ENCODE measurements around the gene MAD1L1.
A peak's percentile ranks its signal among the peaks of the same experiment; 100 is the strongest.

The MAD1L1 gene

DNA sequence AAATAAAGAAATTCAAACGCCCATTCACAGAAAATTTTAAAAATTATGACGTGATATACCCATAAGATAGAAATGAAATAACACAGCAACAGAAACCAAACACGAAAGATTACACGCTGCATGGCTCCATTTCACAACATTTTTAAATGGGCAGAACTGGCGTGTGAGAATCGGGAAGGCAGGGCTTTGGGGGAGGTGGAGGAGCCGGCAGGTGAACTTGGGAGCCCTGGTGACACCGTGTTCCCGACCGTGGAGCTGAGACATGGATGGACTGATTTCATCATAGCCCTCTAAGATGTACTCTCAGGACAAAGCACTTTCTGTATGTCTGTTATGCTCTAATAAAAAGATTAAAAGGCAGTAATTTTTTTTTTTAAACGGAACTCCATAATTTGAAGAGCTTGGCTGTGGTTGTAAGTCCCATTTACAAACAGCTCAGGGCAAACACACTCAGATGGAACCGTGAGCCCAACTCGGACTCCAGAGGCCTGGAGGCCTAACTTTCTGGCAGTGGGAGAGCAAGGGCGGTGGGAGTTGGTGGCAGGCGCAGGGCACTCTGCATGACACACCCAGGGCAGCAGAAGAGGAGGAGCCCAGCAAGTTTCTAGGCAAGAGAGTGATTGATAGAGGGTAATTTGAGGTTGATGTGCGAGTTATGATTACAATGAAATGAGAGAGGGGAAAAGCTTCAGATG is 203.4 kb downstream of the MAD1L1 start:
- no peak for DNase-seq (ENCODE audit: low read depth)

DNA sequence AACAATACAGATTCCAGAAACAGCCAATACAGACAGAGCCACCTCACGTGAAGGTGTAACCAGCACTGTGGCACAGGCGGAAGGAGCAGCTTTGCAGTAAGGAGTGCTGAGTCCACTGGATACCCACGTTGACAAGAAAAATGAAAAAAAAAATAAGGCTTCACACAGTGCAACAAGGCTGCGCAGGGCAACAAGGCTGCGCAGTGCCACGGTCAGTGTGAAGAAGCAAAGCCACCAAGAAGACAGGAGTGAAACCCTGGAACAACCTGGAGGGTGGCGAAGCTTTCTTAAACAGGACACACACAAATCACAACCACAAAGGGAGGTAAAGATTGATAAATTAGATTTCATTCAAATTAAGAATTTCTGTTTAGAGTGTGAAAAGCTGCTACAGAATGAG is 204.0 kb downstream of the MAD1L1 start:
- no peak for DNase-seq (ENCODE audit: low read depth)

DNA sequence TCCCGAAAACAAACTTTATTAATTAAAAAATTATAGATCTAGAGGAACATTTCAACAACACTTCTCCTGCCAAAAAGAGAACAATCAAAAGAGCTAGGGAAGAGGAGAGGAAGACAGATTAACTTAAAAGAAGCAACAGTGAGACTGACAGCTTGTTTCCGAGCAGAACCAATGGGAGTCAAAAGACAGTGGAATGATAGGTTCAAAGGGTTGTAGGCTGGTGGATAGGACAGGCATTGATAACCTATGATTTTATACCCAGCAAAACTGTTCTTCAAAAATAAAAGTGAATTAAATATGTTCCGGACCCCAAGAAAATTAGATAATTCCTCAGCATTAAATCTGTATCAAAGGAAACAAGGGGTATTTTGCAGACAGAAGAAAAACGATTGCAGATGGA is 207.6 kb downstream of the MAD1L1 start:
- DNase-seq (ENCODE audit: low read depth) = no peak

DNA sequence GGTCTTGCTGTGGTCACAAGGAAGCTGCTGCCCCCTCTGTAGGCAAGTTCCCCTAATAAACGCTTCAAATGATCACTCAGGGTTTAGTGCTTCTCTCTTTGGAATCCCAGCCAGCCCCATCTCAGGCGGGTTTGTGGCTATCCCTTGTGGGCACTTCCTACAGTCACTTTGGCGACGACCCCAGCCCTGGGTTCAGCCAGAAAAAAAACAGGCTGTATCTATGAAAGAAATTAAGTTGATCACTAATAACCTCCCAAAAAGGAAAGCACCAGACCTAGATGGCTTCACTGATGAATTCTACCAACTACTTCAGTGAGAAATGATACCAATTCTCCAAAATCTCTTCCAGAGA is 208.2 kb downstream of the MAD1L1 start:
- no peak for DNase-seq (ENCODE audit: low read depth)

DNA sequence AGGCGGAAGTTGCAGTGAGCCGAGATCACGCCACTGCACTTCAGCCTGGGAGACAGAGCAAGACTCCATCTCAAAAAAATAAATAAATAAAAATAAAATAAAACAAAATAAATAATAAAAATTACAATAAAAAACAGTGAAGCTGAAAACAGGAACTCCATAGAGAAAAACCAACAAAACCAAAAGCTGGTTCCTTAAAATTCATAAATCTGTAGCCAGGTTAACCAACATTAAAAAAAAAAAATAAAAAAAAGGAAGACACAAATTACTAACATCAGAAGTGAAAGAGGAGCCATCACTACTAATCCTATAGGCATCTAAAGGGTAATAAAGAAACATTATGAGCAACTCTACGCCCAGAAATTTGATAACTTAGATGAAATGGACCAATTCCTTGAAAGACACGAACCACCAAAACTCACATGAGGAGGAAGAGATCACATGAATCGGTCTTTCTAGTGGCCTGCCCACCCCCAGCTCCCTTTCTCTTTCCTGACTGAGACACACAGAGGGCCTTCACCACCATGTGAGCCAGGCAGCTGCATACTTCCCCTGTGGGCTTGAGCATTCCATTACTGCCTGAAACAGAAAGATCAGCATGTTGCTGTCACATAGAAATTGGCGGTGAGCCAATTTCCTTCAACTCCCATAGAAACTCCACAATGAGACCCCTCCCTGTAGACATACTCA is 208.7 kb downstream of the MAD1L1 start:
- no peak for DNase-seq (ENCODE audit: low read depth)

DNA sequence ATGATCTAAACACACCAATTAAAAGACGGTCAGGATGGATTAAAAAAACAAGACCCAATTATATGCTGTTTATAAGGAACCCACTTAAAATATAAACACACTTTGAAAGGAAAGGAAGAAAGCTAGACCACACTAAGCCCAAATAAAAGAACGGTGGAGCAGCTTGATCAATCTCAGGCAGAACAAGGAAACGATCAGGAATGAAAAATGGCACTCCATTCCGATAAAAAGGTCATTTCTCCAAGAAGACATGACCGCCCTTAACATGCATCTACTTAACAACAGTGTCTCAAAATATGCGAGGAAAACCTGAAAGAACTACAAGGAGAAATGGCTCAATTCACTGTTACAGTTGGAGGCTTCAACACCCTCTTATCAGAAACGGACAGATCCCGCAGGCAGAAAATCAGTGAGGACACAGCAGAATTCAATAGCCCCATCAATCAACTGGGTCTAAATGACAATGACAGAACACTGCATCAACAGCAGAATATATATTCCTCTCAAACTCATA is 210.0 kb downstream of the MAD1L1 start:
- DNase-seq (ENCODE audit: low read depth) = no peak

DNA sequence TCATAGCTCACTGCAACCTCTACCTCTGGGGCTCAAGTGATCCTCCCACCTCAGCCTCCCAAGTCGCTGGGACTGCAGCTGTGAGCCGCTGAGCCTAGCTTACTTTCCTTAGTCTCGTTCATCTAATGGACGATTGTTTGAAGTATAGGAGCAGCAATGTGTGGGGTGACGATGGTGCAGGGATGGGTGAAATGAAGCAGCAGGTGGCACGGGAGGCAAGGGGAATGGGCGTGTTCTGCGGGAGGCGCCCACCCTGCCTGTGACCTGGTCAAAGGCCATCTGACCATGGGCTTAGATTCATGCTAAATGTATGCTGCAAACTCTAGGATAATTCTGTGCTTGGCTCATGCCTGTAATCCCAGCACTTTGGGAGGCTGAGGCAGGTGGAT is 210.7 kb downstream of the MAD1L1 start:
- no peak for DNase-seq (ENCODE audit: low read depth)

DNA sequence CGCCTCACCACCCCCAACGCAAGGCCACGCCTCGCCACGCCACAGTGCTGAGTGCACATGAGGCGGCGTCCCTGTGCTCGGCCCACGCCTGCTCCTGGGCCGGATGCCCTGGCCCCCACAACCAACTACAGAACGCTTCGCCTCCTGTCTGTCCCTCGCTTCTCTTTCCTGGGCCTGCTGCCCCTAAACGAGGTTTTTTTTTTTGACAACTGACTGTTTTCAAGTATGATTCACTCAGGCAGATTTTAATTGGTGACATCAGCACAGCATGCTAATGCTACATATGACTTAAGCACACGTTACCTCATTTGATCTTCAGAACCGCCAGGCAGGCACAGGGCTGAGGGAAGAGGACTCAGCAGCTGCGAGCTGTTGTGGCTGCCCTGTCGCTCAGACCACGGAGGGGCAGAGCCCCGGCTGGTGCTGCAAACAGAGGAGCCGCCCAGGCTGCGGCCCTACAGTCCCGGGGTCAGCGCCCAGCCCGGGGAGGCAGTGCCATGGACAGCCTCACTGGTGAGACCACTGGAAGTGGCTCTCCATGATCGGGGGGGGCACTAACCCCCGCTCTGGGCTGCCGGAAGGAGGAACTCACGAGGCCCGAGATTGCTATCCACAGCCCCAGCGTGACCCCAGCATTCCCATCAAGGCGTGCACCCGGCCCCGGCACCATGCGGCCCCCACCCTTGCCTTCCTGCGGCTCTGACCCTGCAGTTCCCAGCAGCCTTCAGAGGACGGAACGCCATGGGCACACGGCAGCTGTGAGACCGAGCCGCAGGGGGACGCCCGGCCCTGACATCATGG is 212.8 kb downstream of the MAD1L1 start:
- peak; percentile 42 for DNase-seq (ENCODE audit: low read depth)

DNA sequence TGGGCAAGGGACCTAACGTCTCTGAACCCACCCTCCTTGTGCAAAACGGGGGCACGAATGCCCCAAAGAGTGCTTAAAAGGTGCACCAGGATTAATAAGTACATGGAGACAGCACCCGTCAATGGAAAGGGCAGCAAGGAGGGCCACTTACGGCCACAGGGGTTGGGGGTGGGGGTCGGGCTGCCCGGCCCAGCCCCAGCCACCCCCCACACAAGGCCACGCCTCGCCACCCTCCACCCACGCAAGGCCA is 213.4 kb downstream of the MAD1L1 start:
- no peak for DNase-seq (ENCODE audit: low read depth)

DNA sequence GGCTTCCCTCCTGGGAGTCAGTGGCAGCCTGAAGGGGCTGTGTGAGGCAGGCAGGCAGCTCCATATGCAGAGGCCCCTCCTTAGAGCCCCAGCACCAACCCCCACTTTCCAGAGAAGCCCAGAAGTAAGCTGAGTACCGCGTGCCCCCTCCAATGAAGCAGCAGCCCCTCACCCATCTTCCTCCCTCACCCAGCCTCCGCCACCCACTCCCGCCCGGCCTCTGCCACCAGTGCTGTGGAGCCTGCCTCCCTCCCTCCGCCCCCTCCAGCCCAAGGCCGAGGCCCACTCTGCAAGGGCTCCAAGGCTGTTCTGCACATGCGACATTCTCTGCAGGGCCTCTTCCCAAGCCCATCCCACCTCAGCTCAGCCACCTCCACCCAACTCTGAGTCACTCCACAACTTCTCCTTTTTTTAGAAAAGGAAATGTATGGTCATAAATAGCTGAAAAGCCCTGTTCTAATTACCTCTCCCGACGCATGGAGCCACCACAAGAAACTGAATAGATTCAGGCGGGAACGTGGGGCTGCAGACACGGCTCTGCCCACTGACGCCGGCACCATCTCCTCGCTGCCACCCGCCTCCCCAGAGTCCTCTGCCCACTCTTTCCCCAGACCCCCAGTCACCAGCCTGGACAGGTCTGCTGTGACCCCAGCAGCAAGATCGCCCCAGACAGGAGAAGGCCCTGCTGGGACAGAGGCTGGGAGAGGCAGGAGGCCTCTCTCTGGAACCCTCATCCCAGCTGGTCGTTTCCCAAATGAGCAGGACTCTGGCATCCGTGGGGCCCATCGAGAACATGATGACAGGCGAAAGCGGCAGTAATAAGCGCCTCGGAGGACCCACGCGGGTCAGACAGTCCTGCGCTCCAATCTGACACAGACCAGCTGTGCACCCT is 213.9 kb downstream of the MAD1L1 start:
- DNase-seq (ENCODE audit: low read depth) = no peak

DNA sequence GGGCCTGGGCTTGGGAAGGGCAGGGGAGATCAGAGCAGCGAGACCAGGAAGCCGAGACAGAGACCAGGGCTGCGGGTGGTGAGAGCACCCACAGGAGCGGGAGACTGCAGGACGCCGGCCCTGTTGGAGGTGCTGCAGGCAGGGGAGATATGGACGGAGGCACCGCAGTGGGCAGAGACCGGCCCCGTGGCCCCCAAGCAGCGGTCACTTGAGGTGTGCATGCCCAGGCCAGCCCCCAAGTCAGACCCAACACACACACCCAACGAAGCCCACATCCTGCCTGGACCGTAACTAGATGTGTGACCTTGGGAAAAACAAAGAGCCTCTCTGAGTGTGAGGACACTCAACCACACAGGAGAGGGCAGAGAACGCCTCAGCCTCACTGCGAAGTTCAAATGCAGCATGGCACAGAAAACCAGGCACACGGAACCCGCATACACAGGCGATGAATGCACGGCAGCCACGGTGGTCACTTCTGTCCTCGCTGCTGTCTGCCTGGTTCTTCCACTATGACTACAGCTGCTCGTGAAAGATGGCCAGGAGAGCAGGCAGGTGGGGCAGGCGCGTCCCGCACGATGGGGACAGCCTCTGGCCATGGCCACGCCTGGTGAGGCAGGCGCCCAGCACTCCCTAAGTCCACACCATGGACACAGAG is 214.7 kb downstream of the MAD1L1 start:
- no peak for DNase-seq (ENCODE audit: low read depth)

DNA sequence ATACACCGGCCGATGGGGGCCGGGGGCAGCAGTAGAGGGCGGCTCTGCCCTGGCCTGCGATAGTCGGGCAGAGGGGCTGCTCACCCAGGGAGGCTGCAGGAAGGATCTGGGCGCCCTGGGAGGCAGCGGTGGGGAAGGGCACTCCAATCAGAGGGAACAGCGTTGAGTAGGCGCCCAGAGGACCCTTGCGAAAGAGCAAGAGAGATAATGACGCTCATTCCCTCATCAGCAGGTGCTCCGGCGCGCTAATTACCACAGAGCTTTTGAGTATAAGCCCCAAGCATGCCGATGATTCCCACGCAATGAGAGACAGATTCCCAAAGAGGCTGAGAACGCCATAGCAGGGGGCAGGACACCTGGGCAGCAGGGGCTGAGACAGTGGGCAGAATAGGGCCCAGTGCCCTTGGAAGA is 215.3 kb downstream of the MAD1L1 start:
- no peak for DNase-seq (ENCODE audit: low read depth)

DNA sequence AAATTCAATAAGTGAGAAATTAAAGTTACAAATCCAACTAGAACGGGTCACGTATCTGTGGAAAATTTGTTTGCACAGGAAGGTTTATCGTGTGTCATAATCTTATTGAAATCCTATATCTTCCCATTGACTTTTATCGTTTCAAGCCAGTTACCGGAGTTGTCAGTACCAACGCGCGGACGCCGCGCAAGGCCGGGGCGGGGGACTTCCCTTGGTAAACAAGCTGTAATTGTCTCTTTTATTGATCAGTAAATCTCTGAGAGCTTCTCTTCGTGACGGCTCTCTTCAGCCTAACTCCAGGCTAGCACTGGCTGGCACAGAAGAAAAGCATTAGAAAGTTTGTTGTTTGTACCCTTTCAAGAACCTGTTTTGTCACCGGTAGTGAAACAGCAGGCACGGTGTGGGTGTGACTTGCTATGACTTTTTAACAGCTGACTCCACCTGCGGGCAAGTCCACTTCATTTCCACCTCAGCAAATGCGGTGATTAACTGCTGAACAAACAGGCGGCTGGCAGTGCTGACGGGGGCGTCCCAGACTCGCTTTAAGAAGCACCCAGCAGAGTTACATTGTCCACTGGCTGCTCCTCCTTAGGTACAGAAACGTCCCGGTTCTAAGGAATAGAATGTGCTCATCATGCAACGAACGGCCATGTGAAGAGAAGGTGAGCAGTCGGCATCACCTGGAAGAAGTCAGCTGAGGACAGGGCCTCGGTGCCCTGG is 215.8 kb downstream of the MAD1L1 start:
- DNase-seq (ENCODE audit: low read depth) = no peak

DNA sequence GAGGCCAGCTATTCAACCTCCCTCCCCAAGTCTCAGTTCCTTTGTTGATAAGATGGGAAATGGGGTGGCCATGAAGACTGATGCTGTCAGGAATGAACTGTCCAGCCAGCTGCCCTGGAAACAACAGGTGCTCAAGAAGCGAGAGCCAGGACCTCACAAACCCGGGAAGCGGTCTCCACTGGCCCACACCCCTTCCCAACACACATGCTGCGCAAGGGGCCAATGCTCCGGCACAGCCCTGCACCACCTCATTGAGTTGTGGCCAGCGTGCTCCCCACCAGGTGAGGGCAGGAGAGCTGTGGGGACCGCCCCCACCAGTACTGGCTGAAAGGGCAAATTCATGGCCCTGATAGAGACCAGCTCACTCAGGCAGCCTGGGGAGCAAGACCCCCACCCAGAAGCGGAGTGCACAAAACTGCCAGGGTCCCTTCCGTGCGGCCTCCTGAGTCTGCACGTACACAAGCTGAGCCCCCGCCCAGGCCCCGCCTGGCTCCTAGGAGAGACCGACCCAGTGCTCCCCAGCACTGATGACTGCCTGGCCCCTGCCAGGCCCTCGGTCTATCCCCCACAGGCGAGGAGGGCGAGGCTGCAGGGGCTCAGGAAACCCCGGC is 216.6 kb downstream of the MAD1L1 start:
- no peak for DNase-seq (ENCODE audit: low read depth)

DNA sequence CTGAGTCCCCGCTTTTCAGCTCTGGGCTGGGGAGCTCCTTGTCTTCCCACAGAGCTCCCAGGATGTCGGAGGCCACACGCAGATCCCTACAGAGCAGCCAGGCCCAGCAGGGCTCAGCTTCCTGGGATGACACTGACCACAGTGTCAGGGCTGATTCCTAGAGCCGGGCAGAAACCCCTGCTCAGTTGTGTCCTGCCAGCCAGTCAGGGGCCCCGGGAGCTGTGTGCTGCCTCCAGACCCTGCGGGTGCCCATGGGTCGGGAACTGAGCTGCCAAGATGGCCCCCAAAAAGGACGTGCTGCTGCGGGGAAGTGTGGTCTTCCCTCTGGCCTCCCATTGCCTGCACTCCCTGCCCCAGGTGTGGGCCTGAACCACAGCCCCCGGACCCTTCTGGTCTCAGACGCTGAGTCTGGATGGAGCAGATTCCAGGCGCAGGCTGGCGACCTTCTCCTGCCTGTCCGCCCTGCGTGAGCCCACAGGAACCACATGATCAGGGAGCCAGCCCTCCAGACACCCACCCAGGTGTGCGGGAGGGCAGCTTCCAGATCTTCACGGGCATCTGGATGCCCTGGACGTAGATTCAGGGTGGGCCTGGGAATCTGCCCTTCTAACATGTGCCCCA is 217.4 kb downstream of the MAD1L1 start:
- DNase-seq (ENCODE audit: low read depth) = no peak

DNA sequence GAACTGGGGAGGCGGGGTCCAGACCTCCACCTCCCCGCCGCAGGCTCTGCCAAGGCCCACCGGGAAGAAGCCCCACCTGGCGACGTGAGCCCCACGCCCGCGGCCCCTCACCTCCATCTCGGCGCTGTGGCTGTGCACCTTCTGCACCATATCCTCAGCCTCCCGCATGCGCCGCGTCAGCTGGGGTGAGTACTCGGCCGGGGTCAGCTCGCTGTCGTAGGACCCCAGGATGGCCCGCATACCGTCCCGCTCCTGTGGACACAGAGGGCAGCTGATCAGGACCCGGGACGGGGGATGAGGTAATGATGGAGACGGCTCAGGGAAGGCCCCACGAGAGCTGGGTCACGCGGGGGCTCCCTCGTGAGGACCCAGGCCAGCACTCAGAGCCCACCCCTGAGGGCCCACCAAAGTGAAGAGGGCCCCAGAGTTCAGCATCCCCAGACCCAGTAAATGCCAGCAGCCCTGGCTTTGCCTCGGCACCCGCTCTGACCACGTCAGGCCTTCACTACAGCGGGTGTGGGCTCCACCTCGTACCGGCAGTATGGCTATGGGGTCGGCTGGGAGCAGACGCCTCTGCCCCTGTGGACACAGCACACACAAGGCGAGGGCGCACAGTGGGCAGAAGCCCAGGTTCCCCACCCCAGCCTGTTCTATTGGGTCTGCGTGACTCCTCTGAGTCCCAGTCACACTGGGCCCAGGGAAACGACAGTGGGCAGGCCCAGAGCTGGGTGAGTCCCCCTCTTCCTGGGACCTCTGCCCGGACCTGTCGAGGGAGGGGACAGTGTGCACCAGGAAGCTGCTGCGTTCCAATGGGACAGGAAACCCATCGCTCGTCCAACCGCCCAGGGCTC is 218.1 kb downstream of the MAD1L1 start:
- no peak for DNase-seq (ENCODE audit: low read depth)

DNA sequence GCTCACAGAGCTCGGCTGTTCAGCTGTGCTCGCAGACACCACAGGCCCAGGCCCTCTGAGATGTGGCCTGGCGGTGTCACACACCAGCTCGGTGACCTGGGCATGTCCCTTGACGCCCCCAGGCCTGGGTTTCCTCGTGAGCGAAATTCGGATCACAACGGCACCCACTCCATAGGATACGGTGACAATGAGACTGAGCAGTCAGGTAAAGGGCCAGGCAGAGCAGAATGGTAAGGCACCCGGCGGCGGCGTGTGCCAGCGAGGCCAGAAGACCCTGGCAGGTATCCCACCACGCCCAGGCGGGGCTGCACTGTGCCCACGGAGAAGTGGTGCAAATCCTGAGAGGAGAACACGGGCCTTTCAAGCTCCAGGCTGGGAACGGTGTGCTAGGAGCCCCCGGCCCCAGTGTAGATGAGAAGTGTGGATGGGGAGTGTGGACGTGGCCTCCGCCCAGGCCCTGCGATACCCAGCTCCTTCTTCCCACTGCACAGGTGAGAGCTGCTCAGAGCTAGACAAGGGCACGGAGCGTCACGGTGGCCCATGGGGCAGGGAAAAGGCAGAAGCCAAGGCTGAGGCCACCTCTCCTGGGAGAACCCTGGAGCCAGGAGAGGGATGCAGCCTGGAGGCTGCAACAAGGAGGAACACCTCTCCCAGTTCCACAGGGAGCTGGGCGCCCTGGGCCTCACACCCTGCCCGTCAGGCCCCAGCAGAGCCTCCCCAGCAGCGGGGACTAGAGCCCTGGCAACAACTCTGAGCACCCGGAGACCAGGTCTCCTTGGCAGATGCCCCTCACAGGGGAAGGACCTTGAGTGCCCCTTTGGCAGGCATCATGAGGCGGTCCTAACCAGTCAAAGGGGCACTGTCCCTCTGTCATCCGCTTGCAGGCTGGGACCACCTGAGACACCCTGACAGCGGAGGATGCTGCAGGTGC is 219.1 kb downstream of the MAD1L1 start:
- no peak for DNase-seq (ENCODE audit: low read depth)

DNA sequence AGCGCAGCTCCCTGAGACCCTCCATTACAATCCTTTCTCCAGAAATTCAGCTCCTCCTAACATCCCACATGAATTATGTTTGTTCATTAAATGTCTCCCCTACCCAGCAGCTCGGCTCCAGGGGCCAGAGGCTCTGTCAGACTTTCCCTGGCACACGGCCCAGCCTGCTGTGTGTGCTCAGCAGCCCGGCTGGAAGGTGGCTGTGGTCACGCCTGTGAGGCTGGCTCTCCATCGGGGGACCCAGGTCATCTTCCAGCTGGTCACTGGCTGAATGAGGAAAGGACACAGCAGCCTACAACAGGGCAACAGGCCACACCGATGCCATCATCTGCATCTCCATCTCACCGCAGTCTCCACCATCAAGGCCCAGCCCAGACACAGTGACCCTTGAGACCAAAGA is 219.8 kb downstream of the MAD1L1 start:
- no peak for DNase-seq (ENCODE audit: low read depth)
